ENCODE results near the gene OCEL1. TPM values are rescaled to one million over a fixed set of nuclear protein-coding genes. Genes with fewer than 3 reads are reported as not detected.
"Not testable (repeated sequence)": the region's sequence is repeated elsewhere in the genome, so short reads cannot be mapped to it uniquely, and the experiment has no call there.

Gene OCEL1
- total RNA-seq, 2 donors from 2014 or later, result 12.4 to 13.3 TPM

GRCh38 chr19:17183858-17184321, 42.1 kb upstream of the OCEL1 start:
- Histone ChIP-seq H3K27me3 (replicated peaks; ENCODE audit: insufficient read depth) (no peaks in the 10 kb centered on the region), H3K4me3 (no peak overlapping the region), H3K9me3 (no peaks in the 10 kb centered on the region), H3K4me1 (ENCODE audit: control insufficient read depth in 1 of 2, low read depth in 2 of 2) (no peaks in the 10 kb centered on the region), H3K36me3 (peaks cover 70% of the 10 kb centered on the region), H3K27ac (no peak overlapping the region)
- ATAC-seq (ENCODE audit: insufficient number of reproducible peaks, low FRiP score, low read depth) (no peak), DNase-seq (ENCODE audit: low spot score) (no peak)
- no peak for TF ChIP-seq CTCF (IDR thresholded peaks at IDR 0.05)

DNA sequence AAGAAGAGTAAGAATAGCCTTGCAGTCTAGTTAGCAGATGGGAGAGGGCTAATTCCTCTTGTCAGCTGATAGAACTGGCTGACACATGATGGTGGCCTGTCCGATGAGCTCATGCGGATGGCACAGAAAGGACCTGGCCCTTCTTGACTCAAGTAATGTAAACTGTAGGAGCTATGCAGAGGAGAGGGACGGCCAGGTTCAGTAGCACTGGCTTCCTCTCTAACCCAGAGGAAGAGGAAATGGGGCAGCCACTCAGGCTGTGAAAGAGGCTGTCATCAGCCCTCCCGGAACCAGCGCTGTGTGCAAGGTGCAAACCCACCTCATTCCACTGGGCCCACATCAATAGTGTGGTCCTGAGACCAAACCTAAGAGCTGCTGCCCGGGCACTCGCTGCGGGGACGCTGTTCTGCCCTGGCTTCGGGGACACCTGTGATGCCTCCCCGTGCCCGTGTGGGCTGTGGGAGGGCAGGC, 41.6 kb upstream of the OCEL1 start:
- Histone ChIP-seq H3K27ac (no peak overlapping the region), H3K4me1 (ENCODE audit: control insufficient read depth in 1 of 2, low read depth in 2 of 2) (no peaks in the 10 kb centered on the region), H3K4me3 (no peak overlapping the region), H3K27me3 (replicated peaks; ENCODE audit: insufficient read depth) (no peaks in the 10 kb centered on the region), H3K36me3 (peaks cover 75% of the 10 kb centered on the region), H3K9me3 (no peaks in the 10 kb centered on the region)
- DNase-seq (ENCODE audit: low spot score) (no peak), ATAC-seq (ENCODE audit: insufficient number of reproducible peaks, low FRiP score, low read depth) (no peak)
- no peak for TF ChIP-seq CTCF (IDR thresholded peaks at IDR 0.05)

DNA sequence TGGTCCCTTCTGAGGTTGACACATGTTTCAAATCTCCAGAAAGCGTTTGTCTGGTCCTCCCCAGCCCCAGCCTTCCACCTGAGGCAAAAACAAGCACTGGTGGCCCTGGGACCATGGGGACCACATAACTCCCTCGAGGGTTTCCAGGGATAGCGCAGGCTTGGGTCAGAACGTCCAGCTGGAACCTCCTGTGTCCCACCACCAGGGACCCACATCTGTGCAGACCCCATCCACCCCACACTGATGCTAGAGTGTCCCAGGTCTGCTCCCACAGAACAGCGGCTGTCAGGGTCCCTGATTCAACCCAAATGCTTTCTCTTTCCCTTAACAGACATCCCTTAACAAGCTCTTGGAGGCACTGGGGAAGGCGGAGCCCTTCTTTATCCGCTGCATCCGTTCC, 40.4 kb upstream of the OCEL1 start:
- no peak overlapping the region for H3K4me3 ChIP-seq
- TF ChIP-seq CTCF (IDR thresholded peaks at IDR 0.05), result no peak
- H3K27me3 ChIP-seq (replicated peaks; ENCODE audit: insufficient read depth), result no peaks in the 10 kb centered on the region
- no peak for DNase-seq (ENCODE audit: low spot score)
- peaks cover 86% of the 10 kb centered on the region for H3K36me3 ChIP-seq
- no peaks in the 10 kb centered on the region for H3K4me1 ChIP-seq (ENCODE audit: control insufficient read depth in 1 of 2, low read depth in 2 of 2)
- ATAC-seq (ENCODE audit: insufficient number of reproducible peaks, low FRiP score, low read depth), result no peak
- no peaks in the 10 kb centered on the region for H3K9me3 ChIP-seq
- H3K27ac ChIP-seq, result no peak overlapping the region

GRCh38 chr19:17191736-17192135, 34.3 kb upstream of the OCEL1 start:
- peaks cover 94% of the 10 kb centered on the region for H3K36me3 ChIP-seq
- ATAC-seq (ENCODE audit: insufficient number of reproducible peaks, low FRiP score, low read depth), result not testable (repeated sequence)

GRCh38 chr19:17192751-17193150, 33.3 kb upstream of the OCEL1 start:
- no peak for ATAC-seq (ENCODE audit: insufficient number of reproducible peaks, low FRiP score, low read depth)
- no peaks in the 10 kb centered on the region for H3K27me3 ChIP-seq (replicated peaks; ENCODE audit: insufficient read depth)

More at GRCh38 chr19:17191736-17192135, 34.3 kb upstream of the OCEL1 start:
- DNase-seq (ENCODE audit: low spot score); H3K27ac ChIP-seq; H3K27me3 ChIP-seq (replicated peaks; ENCODE audit: insufficient read depth); H3K9me3 ChIP-seq; H3K4me3 ChIP-seq; H3K4me1 ChIP-seq (ENCODE audit: control insufficient read depth in 1 of 2, low read depth in 2 of 2): not testable (repeated sequence)

More at GRCh38 chr19:17192751-17193150, 33.3 kb upstream of the OCEL1 start:
- Histone ChIP-seq H3K27ac (no peak overlapping the region), H3K4me1 (ENCODE audit: control insufficient read depth in 1 of 2, low read depth in 2 of 2) (no peaks in the 10 kb centered on the region), H3K9me3 (no peaks in the 10 kb centered on the region), H3K4me3 (no peak overlapping the region), H3K36me3 (peaks cover 90% of the 10 kb centered on the region)
- TF ChIP-seq CTCF (IDR thresholded peaks at IDR 0.05), result no peak
- DNase-seq (ENCODE audit: low spot score), result no peak

Data from thoracic aorta (tissue), 2 donors.